ENCODE measurements around the gene DHX34.
"Not testable (repeated sequence)": the region's sequence is repeated elsewhere in the genome, so short reads cannot be mapped to it uniquely, and the experiment has no call there.

Gene DHX34

DNA sequence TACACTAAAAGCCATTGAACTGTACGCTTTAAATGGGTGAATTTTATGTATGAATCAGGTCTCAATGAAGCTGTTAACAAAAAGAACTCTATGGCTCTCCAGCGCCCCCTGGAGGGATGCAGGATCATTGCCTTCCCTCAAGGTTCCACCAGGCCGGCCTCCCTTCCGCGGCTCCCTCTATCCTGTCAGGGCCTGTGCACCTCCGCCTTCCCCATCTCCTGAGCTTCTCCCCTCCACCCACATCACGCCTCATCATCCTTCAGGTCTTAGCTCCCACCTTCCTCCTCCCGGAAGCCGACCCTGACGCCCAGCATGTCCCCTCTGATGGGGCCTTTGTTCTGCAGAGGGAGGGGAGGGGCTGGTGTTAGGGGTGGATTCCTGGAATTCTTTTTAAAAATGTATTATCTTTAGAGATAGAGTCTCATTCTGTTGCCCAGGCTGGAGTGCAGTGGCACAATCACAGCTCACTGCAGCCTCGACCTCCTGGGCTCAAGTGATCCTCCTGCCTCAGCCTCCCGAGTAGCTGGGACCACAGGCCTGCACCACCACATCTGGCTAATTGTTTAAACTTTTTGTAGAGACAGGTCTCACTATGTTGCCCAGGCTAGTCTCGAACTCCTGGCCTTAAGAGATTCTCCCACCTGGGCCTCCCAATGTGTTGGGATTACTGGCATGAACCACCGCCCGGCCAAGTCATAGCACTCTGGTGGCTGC is 42.6 kb downstream of the DHX34 start:
- Histone ChIP-seq H3K4me3 (ENCODE audit: low read length) (no peak overlapping the region), H2AFZ (ENCODE audit: low read depth, low read length) (no peak overlapping the region)

GRCh38 chr19:47398707-47399597 is 49.8 kb downstream of the DHX34 start:
- Histone ChIP-seq H3K27me3 (ENCODE audit: insufficient read depth, low read length) (no peaks in the 10 kb centered on the region), H3K9me3 (ENCODE audit: low read length) (no peaks in the 10 kb centered on the region), H3K36me3 (ENCODE audit: insufficient read depth, low read length) (peaks cover 2% of the 10 kb centered on the region), H3K4me3 (ENCODE audit: low read length) (no peak overlapping the region), H3K4me1 (ENCODE audit: insufficient read depth, low read length) (peaks cover 12% of the 10 kb centered on the region), H2AFZ (ENCODE audit: low read depth, low read length) (no peak overlapping the region)

More for the DNA sequence above, 42.6 kb downstream of the DHX34 start:
- Histone ChIP-seq H3K9me3 (ENCODE audit: low read length) (no peaks in the 10 kb centered on the region), H3K4me1 (ENCODE audit: insufficient read depth, low read length) (no peaks in the 10 kb centered on the region), H3K36me3 (ENCODE audit: insufficient read depth, low read length) (no peaks in the 10 kb centered on the region), H3K27me3 (ENCODE audit: insufficient read depth, low read length) (no peaks in the 10 kb centered on the region)

- H3K27me3 ChIP-seq (ENCODE audit: insufficient read depth, low read length) = no peaks in the 10 kb centered on the region
- no peak overlapping the region for H3K4me3 ChIP-seq (ENCODE audit: low read length)
- peaks cover 12% of the 10 kb centered on the region for H3K4me1 ChIP-seq (ENCODE audit: insufficient read depth, low read length)
- H3K36me3 ChIP-seq (ENCODE audit: insufficient read depth, low read length) = peaks cover 18% of the 10 kb centered on the region
- no peak overlapping the region for H2AFZ ChIP-seq (ENCODE audit: low read depth, low read length)
- no peaks in the 10 kb centered on the region for H3K9me3 ChIP-seq (ENCODE audit: low read length)
These were observed 53.4 kb downstream of the DHX34 start for GRCh38 chr19:47402504-47402903.

GRCh38 chr19:47404334-47405196 is 55.5 kb downstream of the DHX34 start:
- Histone ChIP-seq H2AFZ (ENCODE audit: low read depth, low read length) (no peak overlapping the region), H3K27me3 (ENCODE audit: insufficient read depth, low read length) (no peaks in the 10 kb centered on the region), H3K36me3 (ENCODE audit: insufficient read depth, low read length) (peaks cover 29% of the 10 kb centered on the region), H3K4me3 (ENCODE audit: low read length) (no peak overlapping the region), H3K9me3 (ENCODE audit: low read length) (no peaks in the 10 kb centered on the region), H3K4me1 (ENCODE audit: insufficient read depth, low read length) (no peaks in the 10 kb centered on the region)

DNA sequence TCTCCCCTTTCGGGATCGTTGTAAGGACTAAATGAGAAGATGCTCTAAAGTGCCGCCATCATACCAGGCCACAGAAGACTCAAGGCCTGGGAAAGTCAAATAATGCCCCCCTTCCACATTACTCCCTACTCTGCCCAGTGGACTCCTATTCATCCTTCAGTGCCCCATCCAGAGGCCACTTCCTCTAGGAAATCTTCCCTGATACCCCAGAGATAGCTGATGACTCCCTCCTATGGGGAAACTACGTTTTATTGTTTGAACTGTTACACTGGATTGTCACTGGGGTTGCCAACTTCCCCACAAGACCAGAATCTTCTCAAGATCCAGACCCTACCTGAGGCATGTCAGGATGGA is 56.1 kb downstream of the DHX34 start:
- Histone ChIP-seq H3K4me3 (ENCODE audit: low read length) (no peak overlapping the region), H3K9me3 (ENCODE audit: low read length) (no peaks in the 10 kb centered on the region), H3K36me3 (ENCODE audit: insufficient read depth, low read length) (peaks cover 29% of the 10 kb centered on the region), H2AFZ (ENCODE audit: low read depth, low read length) (no peak overlapping the region), H3K4me1 (ENCODE audit: insufficient read depth, low read length) (no peaks in the 10 kb centered on the region), H3K27me3 (ENCODE audit: insufficient read depth, low read length) (no peaks in the 10 kb centered on the region)

GRCh38 chr19:47405854-47406417 is 56.8 kb downstream of the DHX34 start:
- peaks cover 29% of the 10 kb centered on the region for H3K36me3 ChIP-seq (ENCODE audit: insufficient read depth, low read length)
- H2AFZ ChIP-seq (ENCODE audit: low read depth, low read length) = no peak overlapping the region
- no peak overlapping the region for H3K4me3 ChIP-seq (ENCODE audit: low read length)
- no peaks in the 10 kb centered on the region for H3K27me3 ChIP-seq (ENCODE audit: insufficient read depth, low read length)
- no peaks in the 10 kb centered on the region for H3K4me1 ChIP-seq (ENCODE audit: insufficient read depth, low read length)
- no peaks in the 10 kb centered on the region for H3K9me3 ChIP-seq (ENCODE audit: low read length)

DNA sequence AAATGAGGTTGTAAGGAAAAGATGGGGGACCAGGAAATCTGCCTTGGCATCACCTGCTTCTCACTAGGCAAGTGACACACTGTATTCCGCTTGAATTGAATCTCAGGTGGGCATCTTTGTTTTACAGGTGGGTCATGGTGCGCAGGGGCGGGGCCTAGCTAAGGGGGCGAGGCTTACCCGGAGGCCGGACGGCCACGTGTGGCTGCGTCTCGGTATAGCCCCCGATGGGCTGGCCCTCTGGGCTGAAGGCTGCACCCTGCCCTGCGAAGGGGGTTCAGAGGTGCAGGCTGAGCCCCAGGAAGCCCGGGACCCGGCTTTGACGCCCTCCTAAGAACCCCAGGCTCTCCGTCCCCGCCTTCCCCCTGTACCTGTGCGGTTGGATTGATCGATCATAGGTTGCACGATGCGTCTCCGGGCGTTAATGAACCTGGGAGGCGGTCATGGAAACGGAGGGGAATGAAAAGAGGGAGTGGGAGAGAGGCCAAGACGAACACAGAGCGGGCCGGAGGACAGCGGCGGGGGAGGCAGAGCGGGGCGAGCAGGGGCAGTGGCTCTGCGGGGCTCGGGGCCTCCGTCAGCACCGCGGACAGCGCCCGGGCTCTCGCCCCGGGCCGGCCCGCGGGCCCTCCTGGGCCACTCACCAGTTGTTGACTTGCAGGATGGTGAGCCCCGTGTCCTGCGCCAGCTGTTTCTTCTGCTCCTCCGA is 57.7 kb downstream of the DHX34 start:
- Histone ChIP-seq H3K4me3 (ENCODE audit: low read length) (no peak overlapping the region), H2AFZ (ENCODE audit: low read depth, low read length) (no peak overlapping the region), H3K36me3 (ENCODE audit: insufficient read depth, low read length) (peaks cover 29% of the 10 kb centered on the region), H3K27me3 (ENCODE audit: insufficient read depth, low read length) (no peaks in the 10 kb centered on the region), H3K9me3 (ENCODE audit: low read length) (no peaks in the 10 kb centered on the region), H3K4me1 (ENCODE audit: insufficient read depth, low read length) (no peaks in the 10 kb centered on the region)

DNA sequence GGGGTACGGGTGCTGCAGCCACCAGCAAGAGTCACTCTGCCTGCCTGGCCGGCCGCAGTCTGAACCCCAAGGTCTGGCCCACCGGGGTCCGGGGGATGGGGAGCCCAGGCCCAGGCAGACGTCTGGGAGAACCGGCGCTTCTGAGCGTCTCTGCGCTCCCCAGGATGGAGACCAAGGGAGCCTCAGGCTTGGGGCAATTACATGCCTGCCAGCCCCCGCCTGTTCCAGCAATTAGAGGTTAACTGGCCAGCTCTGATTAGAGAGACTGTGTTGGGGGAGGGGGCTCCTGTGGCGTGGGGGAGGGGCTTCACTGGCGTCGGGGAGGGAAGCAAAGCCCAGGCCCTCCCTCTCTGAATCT is 58.3 kb downstream of the DHX34 start:
- Histone ChIP-seq H3K9me3 (ENCODE audit: low read length) (no peaks in the 10 kb centered on the region), H3K27me3 (ENCODE audit: insufficient read depth, low read length) (no peaks in the 10 kb centered on the region), H2AFZ (ENCODE audit: low read depth, low read length) (no peak overlapping the region), H3K4me3 (ENCODE audit: low read length) (no peak overlapping the region), H3K4me1 (ENCODE audit: insufficient read depth, low read length) (no peaks in the 10 kb centered on the region), H3K36me3 (ENCODE audit: insufficient read depth, low read length) (peaks cover 29% of the 10 kb centered on the region)

GRCh38 chr19:47408156-47408938 is 59.2 kb downstream of the DHX34 start:
- no peaks in the 10 kb centered on the region for H3K4me1 ChIP-seq (ENCODE audit: insufficient read depth, low read length)
- no peaks in the 10 kb centered on the region for H3K27me3 ChIP-seq (ENCODE audit: insufficient read depth, low read length)
- H3K4me3 ChIP-seq (ENCODE audit: low read length) = no peak overlapping the region
- H3K9me3 ChIP-seq (ENCODE audit: low read length) = no peaks in the 10 kb centered on the region
- H2AFZ ChIP-seq (ENCODE audit: low read depth, low read length) = no peak overlapping the region
- H3K36me3 ChIP-seq (ENCODE audit: insufficient read depth, low read length) = peaks cover 32% of the 10 kb centered on the region

- H3K9me3 ChIP-seq (ENCODE audit: low read length) = no peaks in the 10 kb centered on the region
- H3K4me3 ChIP-seq (ENCODE audit: low read length) = no peak overlapping the region
- H3K36me3 ChIP-seq (ENCODE audit: insufficient read depth, low read length) = peaks cover 28% of the 10 kb centered on the region
- no peak overlapping the region for H2AFZ ChIP-seq (ENCODE audit: low read depth, low read length)
- H3K4me1 ChIP-seq (ENCODE audit: insufficient read depth, low read length) = no peaks in the 10 kb centered on the region
- H3K27me3 ChIP-seq (ENCODE audit: insufficient read depth, low read length) = no peaks in the 10 kb centered on the region
These were observed 62.0 kb downstream of the DHX34 start for GRCh38 chr19:47411101-47411500.

GRCh38 chr19:47411696-47412095 is 62.6 kb downstream of the DHX34 start:
- peaks cover 32% of the 10 kb centered on the region for H3K36me3 ChIP-seq (ENCODE audit: insufficient read depth, low read length)
- not testable (repeated sequence) for H3K4me3 ChIP-seq (ENCODE audit: low read length); H3K4me1 ChIP-seq (ENCODE audit: insufficient read depth, low read length); H2AFZ ChIP-seq (ENCODE audit: low read depth, low read length); H3K9me3 ChIP-seq (ENCODE audit: low read length); H3K27me3 ChIP-seq (ENCODE audit: insufficient read depth, low read length)

GRCh38 chr19:47413941-47414340 is 64.8 kb downstream of the DHX34 start:
- Histone ChIP-seq H3K36me3 (ENCODE audit: insufficient read depth, low read length) (peaks cover 24% of the 10 kb centered on the region), H3K9me3 (ENCODE audit: low read length) (no peaks in the 10 kb centered on the region), H3K4me1 (ENCODE audit: insufficient read depth, low read length) (peaks cover 11% of the 10 kb centered on the region), H3K4me3 (ENCODE audit: low read length) (no peak overlapping the region), H3K27me3 (ENCODE audit: insufficient read depth, low read length) (no peaks in the 10 kb centered on the region), H2AFZ (ENCODE audit: low read depth, low read length) (no peak overlapping the region)
